ENCODE data around the gene CCNJ.

Gene CCNJ

GRCh38 chr10:96056787-96057186, 13.4 kb downstream of the CCNJ start:
- TF ChIP-seq, protein P1, sequence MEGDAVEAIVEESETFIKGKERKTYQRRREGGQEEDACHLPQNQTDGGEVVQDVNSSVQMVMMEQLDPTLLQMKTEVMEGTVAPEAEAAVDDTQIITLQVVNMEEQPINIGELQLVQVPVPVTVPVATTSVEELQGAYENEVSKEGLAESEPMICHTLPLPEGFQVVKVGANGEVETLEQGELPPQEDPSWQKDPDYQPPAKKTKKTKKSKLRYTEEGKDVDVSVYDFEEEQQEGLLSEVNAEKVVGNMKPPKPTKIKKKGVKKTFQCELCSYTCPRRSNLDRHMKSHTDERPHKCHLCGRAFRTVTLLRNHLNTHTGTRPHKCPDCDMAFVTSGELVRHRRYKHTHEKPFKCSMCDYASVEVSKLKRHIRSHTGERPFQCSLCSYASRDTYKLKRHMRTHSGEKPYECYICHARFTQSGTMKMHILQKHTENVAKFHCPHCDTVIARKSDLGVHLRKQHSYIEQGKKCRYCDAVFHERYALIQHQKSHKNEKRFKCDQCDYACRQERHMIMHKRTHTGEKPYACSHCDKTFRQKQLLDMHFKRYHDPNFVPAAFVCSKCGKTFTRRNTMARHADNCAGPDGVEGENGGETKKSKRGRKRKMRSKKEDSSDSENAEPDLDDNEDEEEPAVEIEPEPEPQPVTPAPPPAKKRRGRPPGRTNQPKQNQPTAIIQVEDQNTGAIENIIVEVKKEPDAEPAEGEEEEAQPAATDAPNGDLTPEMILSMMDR (IDR thresholded peaks at IDR 0.05; ENCODE audit: low read depth, low read length), result no peak
- no peak overlapping the region for H3K4me3 ChIP-seq (ENCODE audit: low read depth, low read length)

GRCh38 chr10:96061232-96061631, 17.8 kb downstream of the CCNJ start:
- TF ChIP-seq, protein P1 (IDR thresholded peaks at IDR 0.05; ENCODE audit: low read depth, low read length), result no peak
- no peak overlapping the region for H3K4me3 ChIP-seq (ENCODE audit: low read depth, low read length)

DNA sequence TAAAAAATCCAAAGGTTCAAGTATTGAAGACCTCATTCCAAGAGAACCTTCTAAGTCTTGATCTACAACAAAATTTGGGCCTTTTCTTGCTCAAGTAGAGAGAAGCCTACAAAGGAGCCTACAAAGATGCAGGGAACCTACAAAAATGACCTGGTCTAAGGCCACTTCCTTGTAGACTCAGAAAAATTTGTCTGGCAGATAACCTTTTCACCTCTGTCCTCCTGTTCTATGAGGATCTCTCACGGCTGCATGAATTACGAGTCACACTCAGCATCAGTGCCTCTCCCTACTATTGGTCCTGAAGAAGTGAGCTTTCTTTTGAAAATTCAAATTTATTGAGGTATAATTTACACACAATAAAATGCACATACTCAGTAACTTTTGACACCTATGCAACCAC, 29.3 kb downstream of the CCNJ start:
- no peak overlapping the region for H3K4me3 ChIP-seq (ENCODE audit: low read depth, low read length)
- TF ChIP-seq, protein P1 (IDR thresholded peaks at IDR 0.05; ENCODE audit: low read depth, low read length), result no peak

- TF ChIP-seq, protein P1 (IDR thresholded peaks at IDR 0.05; ENCODE audit: low read depth, low read length), result no peak
- no peak overlapping the region for H3K4me3 ChIP-seq (ENCODE audit: low read depth, low read length)
These were observed 30.3 kb downstream of the CCNJ start for GRCh38 chr10:96073722-96074121.

DNA sequence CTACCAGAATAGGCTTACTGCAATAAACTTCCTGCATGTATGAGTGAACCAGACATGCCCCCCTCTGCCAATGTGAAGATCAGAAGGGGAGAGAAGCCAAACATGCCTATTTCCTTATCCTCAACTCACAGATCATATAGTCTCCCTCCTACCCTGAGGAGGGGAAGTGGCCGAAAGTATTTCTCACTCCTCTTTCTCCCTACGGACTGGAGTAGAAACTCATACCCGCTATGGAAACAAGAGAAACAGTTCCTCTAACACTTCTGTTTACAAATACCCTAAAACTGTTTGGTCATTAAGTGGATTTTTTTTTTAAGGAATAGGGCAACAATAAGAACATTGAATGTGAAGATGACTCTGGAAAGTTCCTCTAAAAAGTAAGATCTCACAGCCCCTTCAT, 31.4 kb downstream of the CCNJ start:
- H3K4me3 ChIP-seq (ENCODE audit: low read depth, low read length), result no peak overlapping the region
- TF ChIP-seq, protein P1 (IDR thresholded peaks at IDR 0.05; ENCODE audit: low read depth, low read length), result no peak

DNA sequence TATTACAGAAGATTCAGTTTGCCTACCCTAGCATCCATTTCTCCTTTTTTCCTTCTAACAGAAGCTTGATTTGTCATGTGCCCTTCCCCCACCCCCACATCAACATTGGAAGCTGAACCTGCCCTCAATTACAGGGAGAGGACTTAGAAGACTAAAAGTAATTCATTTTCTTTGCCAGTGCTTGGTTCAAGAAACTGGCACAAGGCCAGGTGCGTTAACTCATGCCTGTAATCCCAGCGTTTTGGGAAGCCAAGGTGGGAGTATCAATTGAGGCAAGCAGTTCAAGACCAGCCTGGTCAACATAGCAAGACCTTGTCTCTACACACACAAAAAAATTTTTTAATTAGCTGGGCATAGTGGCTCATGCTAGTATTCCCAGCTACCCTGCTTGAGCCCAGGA, 32.6 kb downstream of the CCNJ start:
- no peak overlapping the region for H3K4me3 ChIP-seq (ENCODE audit: low read depth, low read length)
- TF ChIP-seq, protein P1 (IDR thresholded peaks at IDR 0.05; ENCODE audit: low read depth, low read length), result no peak

GRCh38 chr10:96077156-96077555, 33.8 kb downstream of the CCNJ start:
- H3K4me3 ChIP-seq (ENCODE audit: low read depth, low read length), result no peak overlapping the region
- TF ChIP-seq, protein P1 (IDR thresholded peaks at IDR 0.05; ENCODE audit: low read depth, low read length), result no peak

Data from WI38 (cell line).